Subcutaneous abdominal adipose tissue (tissue), 5 donors: ENCODE measurements around the gene PLOD1.
"Not testable (repeated sequence)": the region's sequence is repeated elsewhere in the genome, so short reads cannot be mapped to it uniquely, and the experiment has no call there.

ENCODE experiments used
- H3K27ac ChIP-seq: one replicate; pipeline ENCODE4 v1.7.0; 2013; ENCODE audit warnings: low read depth, mild to moderate bottlenecking, inconsistent platforms, low read length, moderate library complexity
- H3K27me3 ChIP-seq, 5 donors: one replicate each; pipeline ENCODE4 v1.7.0; 2013; ENCODE audit warnings: low read length in 5 of 5, inconsistent platforms in 1 of 5; ENCODE audit not compliant: control insufficient read depth in 5 of 5, insufficient read depth in 4 of 5
- H3K36me3 ChIP-seq, 5 donors: one replicate each; pipeline ENCODE4 v1.7.0; 2013; ENCODE audit warnings: low read length in 5 of 5; ENCODE audit not compliant: control insufficient read depth in 5 of 5, insufficient read depth in 5 of 5
- H3K4me1 ChIP-seq, 5 donors: one replicate each; pipeline ENCODE4 v1.7.0; 2013; ENCODE audit warnings: low read length in 5 of 5, mild to moderate bottlenecking in 3 of 5, moderate library complexity in 1 of 5; ENCODE audit not compliant: control insufficient read depth in 5 of 5, insufficient read depth in 5 of 5
- H3K4me3 ChIP-seq, 5 donors: one replicate each; pipeline ENCODE4 v1.7.0; 2013; ENCODE audit warnings: low read length in 5 of 5, low read depth in 1 of 5
- H3K9ac ChIP-seq, 5 donors: one replicate each; pipeline ENCODE4 v1.7.0; 2013; ENCODE audit warnings: low read length in 5 of 5, mild to moderate bottlenecking in 4 of 5, moderate library complexity in 3 of 5
- H3K9me3 ChIP-seq, 5 donors: one replicate each; pipeline ENCODE4 v1.7.0; 2013; ENCODE audit warnings: low read length in 5 of 5; ENCODE audit not compliant: control insufficient read depth in 5 of 5
- donor health status: healthy.
- donor health status: healthy.
- donor health status: healthy.
- donor health status: healthy.
- donor health status: healthy.

PLOD1 gene

DNA sequence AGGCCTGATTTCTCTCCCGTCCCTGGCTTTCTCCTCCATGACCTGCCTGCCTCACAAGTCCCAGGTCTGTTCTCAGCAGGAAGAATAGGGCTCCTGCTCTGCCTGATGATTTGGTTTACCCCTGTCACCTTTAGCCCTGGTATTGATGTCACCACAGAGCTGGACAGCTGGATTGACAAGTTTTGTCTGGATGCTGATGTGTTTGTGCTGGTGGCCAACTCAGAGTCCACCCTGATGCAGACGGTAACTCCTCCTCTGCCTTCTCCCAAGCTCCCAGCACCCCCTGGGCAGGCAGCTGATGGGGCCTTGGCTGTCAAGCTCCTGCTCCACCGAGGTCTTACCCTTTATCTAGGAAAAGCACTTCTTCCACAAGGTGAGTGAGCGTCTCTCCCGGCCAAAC is 64.1 kb downstream of the PLOD1 start:
- no peak overlapping the region for H3K27ac ChIP-seq
- no peaks in the 10 kb centered on the region for H3K9me3 ChIP-seq
- H3K4me1 ChIP-seq, result no peaks in the 10 kb centered on the region
- no peaks in the 10 kb centered on the region for H3K27me3 ChIP-seq
- no peak overlapping the region for H3K4me3 ChIP-seq
- peaks cover 15 to 92% (median 78%) of the 10 kb centered on the region in 5 donors for H3K36me3 ChIP-seq
- H3K9ac ChIP-seq, result no peak overlapping the region

GRCh38 chr1:11999236-11999635 is 64.7 kb downstream of the PLOD1 start:
- Histone ChIP-seq H3K27me3 (no peaks in the 10 kb centered on the region), H3K4me3 (no peak overlapping the region), H3K27ac (no peak overlapping the region), H3K4me1 (no peaks in the 10 kb centered on the region), H3K36me3 (peaks cover 11 to 93% (median 78%) of the 10 kb centered on the region in 5 donors), H3K9me3 (no peaks in the 10 kb centered on the region), H3K9ac (no peak overlapping the region)

DNA sequence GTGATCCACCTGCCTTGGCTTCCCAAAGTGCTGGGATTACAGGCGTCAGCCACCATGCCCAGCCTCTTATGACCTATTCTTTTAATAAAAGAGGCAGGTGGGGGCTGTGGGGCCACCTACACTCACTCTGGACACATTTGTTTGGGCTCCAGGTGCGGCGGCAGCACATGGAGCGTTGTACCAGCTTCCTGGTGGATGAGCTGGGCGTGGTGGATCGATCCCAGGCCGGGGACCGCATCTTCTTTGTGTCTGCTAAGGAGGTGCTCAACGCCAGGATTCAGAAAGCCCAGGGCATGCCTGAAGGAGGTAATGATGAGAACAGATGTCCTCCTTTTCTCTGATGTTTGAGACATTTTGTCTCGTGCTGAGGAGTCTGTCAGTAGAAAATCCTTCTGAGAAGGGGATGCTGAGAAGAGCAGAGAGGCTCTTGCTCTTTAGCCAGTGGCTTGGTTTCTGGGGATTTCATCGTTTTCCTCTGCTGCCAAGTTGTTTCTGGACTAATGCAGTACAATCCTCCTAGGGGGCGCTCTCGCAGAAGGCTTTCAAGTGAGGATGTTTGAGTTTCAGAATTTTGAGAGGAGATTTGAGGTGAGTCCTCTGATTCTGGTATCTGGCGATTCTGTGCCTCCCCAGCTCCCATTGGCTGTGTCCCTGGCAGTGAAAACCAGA is 66.9 kb downstream of the PLOD1 start:
- no peaks in the 10 kb centered on the region for H3K9me3 ChIP-seq
- H3K36me3 ChIP-seq, result peaks cover 9 to 94% (median 82%) of the 10 kb centered on the region in 5 donors

GRCh38 chr1:12001996-12002493 is 67.5 kb downstream of the PLOD1 start:
- Histone ChIP-seq H3K27me3 (no peaks in the 10 kb centered on the region), H3K36me3 (peaks cover 9 to 94% (median 83%) of the 10 kb centered on the region in 5 donors), H3K9ac (no peak overlapping the region), H3K4me3 (no peak overlapping the region), H3K27ac (no peak overlapping the region), H3K9me3 (no peaks in the 10 kb centered on the region), H3K4me1 (no peaks in the 10 kb centered on the region)

More for the DNA sequence above, 66.9 kb downstream of the PLOD1 start:
- no peaks in the 10 kb centered on the region for H3K4me1 ChIP-seq
- H3K27me3 ChIP-seq, result no peaks in the 10 kb centered on the region
- no peak overlapping the region for H3K4me3 ChIP-seq
- H3K9ac ChIP-seq, result no peak overlapping the region
- no peak overlapping the region for H3K27ac ChIP-seq

- no peak overlapping the region for H3K4me3 ChIP-seq
- no peak overlapping the region for H3K9ac ChIP-seq
- H3K36me3 ChIP-seq, result peaks cover 6 to 86% (median 78%) of the 10 kb centered on the region in 5 donors
- no peaks in the 10 kb centered on the region for H3K27me3 ChIP-seq
- no peaks in the 10 kb centered on the region for H3K4me1 ChIP-seq
- no peaks in the 10 kb centered on the region for H3K9me3 ChIP-seq
- H3K27ac ChIP-seq, result no peak overlapping the region
These were observed 69.2 kb downstream of the PLOD1 start for GRCh38 chr1:12003762-12004161.

DNA sequence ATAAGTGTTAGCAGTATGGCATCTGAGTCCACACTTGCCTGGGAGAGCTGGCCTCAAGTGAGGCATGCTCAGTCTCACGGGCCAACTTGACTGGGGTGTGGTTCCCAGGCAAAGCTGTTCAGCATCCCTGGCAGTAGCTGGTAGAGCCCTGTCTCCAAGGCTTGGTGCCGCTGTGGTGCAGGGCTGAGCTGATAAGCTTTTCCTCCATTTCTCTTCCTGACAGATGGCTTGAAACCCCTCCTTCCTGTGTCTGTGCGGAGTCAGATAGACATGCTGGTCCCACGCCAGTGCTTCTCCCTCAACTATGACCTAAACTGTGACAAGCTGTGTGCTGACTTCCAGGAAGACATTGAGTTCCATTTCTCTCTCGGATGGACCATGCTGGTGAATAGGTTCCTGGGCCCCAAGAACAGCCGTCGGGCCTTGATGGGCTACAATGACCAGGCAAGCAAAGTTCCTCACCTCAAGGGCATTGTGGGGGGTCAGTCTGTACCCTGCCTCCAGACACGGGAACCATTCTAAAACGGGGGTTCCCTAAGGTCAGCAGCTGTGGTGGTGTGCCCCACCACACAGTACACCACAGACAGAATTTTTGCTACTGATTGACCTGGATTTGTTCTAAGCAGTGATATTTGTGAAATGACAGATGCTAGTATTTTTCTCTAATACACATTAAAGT is 71.1 kb downstream of the PLOD1 start:
- Histone ChIP-seq H3K9ac (no peak overlapping the region), H3K4me1 (no peaks in the 10 kb centered on the region), H3K9me3 (no peaks in the 10 kb centered on the region), H3K27me3 (no peaks in the 10 kb centered on the region), H3K4me3 (no peak overlapping the region), H3K36me3 (peaks cover 6 to 86% (median 83%) of the 10 kb centered on the region in 5 donors), H3K27ac (no peak overlapping the region)

GRCh38 chr1:12006167-12006921 is 71.8 kb downstream of the PLOD1 start:
- Histone ChIP-seq H3K27me3 (no peaks in the 10 kb centered on the region), H3K9ac (no peak overlapping the region), H3K27ac (no peak overlapping the region), H3K4me3 (no peak overlapping the region), H3K4me1 (no peaks in the 10 kb centered on the region), H3K36me3 (peaks cover 6 to 87% (median 86%) of the 10 kb centered on the region in 5 donors), H3K9me3 (no peaks in the 10 kb centered on the region)

- Histone ChIP-seq H3K27ac (no peak overlapping the region), H3K9me3 (no peaks in the 10 kb centered on the region), H3K4me1 (no peaks in the 10 kb centered on the region), H3K27me3 (no peaks in the 10 kb centered on the region), H3K4me3 (no peak overlapping the region), H3K9ac (no peak overlapping the region), H3K36me3 (peaks cover 6 to 87% (median 86%) of the 10 kb centered on the region in 5 donors)
These were observed 72.7 kb downstream of the PLOD1 start for GRCh38 chr1:12007204-12007603.

DNA sequence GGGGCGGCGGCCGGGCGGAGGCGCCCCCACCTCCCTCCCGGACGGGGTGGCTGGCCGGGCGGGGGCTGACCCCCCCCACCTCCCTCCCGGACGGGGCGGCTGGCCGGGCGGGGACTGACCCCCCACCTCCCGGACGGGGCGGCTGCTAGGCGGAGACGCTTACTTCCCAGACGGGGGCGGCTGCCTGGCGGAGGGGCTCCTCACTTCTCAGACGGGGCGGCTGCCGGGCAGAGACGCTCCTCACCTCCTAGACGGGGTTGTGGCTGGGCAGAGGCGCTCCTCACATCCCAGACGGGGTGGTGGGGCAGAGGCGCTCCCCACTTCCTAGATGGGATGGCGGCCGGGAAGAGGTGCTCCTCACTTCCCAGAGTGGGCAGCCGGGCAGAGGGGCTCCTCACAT is 73.8 kb downstream of the PLOD1 start:
- H3K36me3 ChIP-seq, result peaks cover 0 to 85% (median 83%) of the 10 kb centered on the region in 5 donors
- H3K9me3 ChIP-seq, H3K4me3 ChIP-seq, H3K9ac ChIP-seq, H3K4me1 ChIP-seq, H3K27me3 ChIP-seq, H3K27ac ChIP-seq: not testable (repeated sequence)
